Activated naive CD4-positive, alpha-beta T cell treated with anti-CD3 and anti-CD28 coated beads, Interleukin-2, amount 50 U/mL, for 24 hours (primary cell): ENCODE measurements around the gene KRTAP29-1.
"Not testable (repeated sequence)": the region's sequence is repeated elsewhere in the genome, so short reads cannot be mapped to it uniquely, and the experiment has no call there.

ENCODE experiments used
- H3K27ac Mint-ChIP-seq: one replicate; pipeline ENCODE4 v1.8.0; 2021; ENCODE audit warnings: mild to moderate bottlenecking, mixed read lengths
- H3K27me3 Mint-ChIP-seq: one replicate; pipeline ENCODE4 v1.8.0; 2021; ENCODE audit warnings: mixed read lengths
- H3K36me3 Mint-ChIP-seq: one replicate; pipeline ENCODE4 v1.8.0; 2021; ENCODE audit warnings: mixed read lengths
- H3K4me1 Mint-ChIP-seq: one replicate; pipeline ENCODE4 v1.8.0; 2021; ENCODE audit warnings: mixed read lengths
- H3K4me3 Mint-ChIP-seq: one replicate; pipeline ENCODE4 v1.8.0; 2021; ENCODE audit warnings: mild to moderate bottlenecking, mixed read lengths
- H3K9me3 Mint-ChIP-seq: one replicate; pipeline ENCODE4 v1.8.0; 2021; ENCODE audit warnings: mixed read lengths

Gene KRTAP29-1, protein sequence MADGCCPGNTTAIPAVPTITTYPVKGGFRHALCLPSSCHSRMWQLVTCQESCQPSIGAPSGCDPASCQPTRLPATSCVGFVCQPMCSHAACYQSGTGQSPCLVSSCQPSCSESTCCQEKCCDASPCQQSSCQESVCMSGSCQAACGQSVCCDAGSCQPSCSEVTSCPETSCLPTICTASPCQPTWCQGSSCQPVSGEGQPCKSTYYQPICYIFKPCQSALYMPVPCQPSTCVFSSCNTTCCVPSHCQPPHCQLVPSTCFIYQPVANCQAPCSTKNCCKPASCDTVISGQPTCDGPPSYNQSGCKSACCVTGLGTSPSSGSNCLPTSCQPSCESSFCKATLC

DNA sequence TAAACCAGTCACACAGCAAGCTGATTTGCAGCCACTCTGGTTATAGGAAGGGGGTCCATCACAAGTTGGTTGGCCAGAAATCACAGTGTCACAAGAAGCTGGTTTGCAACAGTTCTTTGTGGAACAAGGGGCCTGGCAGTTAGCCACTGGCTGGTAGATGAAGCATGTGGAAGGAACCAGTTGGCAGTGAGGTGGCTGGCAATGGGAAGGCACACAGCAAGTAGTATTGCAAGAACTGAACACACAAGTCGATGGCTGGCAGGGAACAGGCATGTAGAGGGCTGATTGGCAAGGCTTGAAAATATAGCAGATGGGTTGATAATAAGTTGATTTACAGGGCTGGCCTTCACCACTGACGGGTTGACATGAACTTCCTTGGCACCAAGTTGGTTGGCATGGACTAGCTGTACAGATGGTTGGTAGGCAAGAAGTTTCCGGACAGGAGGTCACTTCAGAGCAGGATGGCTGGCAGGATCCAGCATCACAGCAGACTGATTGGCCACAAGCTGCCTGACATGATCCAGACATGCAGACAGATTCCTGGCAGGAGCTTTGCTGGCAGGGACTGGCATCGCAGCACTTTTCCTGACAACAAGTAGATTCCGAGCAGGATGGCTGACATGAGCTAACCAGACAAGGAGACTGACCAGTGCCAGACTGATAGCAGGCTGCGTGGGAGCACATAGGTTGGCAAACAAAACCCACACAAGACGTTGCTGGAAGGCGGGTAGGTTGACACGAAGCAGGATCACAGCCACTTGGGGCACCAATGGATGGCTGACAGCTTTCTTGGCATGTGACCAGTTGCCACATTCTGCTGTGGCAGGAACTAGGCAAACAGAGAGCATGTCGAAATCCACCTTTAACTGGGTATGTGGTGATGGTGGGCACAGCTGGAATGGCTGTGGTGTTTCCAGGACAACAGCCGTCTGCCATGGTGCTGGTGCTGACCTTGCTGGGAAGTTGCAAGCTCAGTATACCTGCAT, at the start of gene KRTAP29-1:
KRTAP29-1 (minus strand) TSS at position 936 of the 986 bp plus-strand sequence; CDS start at position 936, 0 bp downstream.
- Mint-ChIP-seq H3K9me3 (no peaks in the 10 kb centered on the region), H3K4me1 (peaks cover 29% of the 10 kb centered on the region), H3K36me3 (peaks cover 2% of the 10 kb centered on the region), H3K4me3 (no peak within 1 kb of the TSS), H3K27me3 (no peaks in the 10 kb centered on the region), H3K27ac (no peak within 1 kb of the TSS)

DNA sequence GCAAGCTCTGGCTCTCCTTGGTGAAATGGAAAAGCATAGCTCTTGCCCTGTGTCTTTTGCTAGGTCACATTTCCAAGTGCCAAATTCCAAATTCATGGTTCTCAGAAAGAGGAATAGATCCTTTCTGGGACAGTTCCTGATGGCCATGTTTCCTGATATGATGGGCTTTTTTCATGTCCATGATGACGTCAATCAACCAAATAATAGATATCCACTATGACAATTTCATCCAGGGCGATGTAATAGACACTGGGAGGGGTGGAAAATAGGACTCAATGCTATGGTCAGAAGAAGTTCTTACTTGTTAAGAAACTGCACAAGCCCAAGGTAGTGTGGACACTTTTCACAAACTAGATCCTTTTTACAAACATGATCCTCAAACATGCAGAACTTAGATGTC, 48.5 kb upstream of the KRTAP29-1 start:
- H3K4me3 Mint-ChIP-seq = no peak overlapping the region
- no peaks in the 10 kb centered on the region for H3K9me3 Mint-ChIP-seq
- no peaks in the 10 kb centered on the region for H3K36me3 Mint-ChIP-seq
- no peaks in the 10 kb centered on the region for H3K27me3 Mint-ChIP-seq
- H3K27ac Mint-ChIP-seq = no peak overlapping the region
- H3K4me1 Mint-ChIP-seq = peaks cover 12% of the 10 kb centered on the region

- H3K4me1 Mint-ChIP-seq = peaks cover 12% of the 10 kb centered on the region
- H3K36me3 Mint-ChIP-seq = not testable (repeated sequence)
Measured at GRCh38 chr17:41350381-41350878, 47.8 kb upstream of the KRTAP29-1 start, which contains the start of gene KRT33A. Gene KRT33A (minus strand): TSS chr17:41350828. CDS start chr17:41350767, 61 bp downstream.

GRCh38 chr17:41347869-41348760, 45.5 kb upstream of the KRTAP29-1 start:
- Mint-ChIP-seq H3K4me1 (peaks cover 17% of the 10 kb centered on the region), H3K9me3 (peaks cover 4% of the 10 kb centered on the region), H3K27ac (no peak overlapping the region), H3K36me3 (peaks cover 3% of the 10 kb centered on the region), H3K27me3 (no peaks in the 10 kb centered on the region), H3K4me3 (no peak overlapping the region)

More at GRCh38 chr17:41350381-41350878, 47.8 kb upstream of the KRTAP29-1 start, which contains the start of gene KRT33A:
- H3K27me3 Mint-ChIP-seq, H3K4me3 Mint-ChIP-seq, H3K27ac Mint-ChIP-seq, H3K9me3 Mint-ChIP-seq: not testable (repeated sequence)

- not testable (repeated sequence) for H3K27ac Mint-ChIP-seq, H3K4me3 Mint-ChIP-seq, H3K9me3 Mint-ChIP-seq, H3K36me3 Mint-ChIP-seq, H3K27me3 Mint-ChIP-seq
- H3K4me1 Mint-ChIP-seq = peaks cover 24% of the 10 kb centered on the region
Measured at GRCh38 chr17:41346421-41346820, 43.8 kb upstream of the KRTAP29-1 start.

- Mint-ChIP-seq H3K4me3 (no peak overlapping the region), H3K36me3 (peaks cover 8% of the 10 kb centered on the region), H3K27ac (no peak overlapping the region), H3K4me1 (peaks cover 26% of the 10 kb centered on the region), H3K9me3 (peaks cover 6% of the 10 kb centered on the region), H3K27me3 (no peaks in the 10 kb centered on the region)
Measured at GRCh38 chr17:41345992-41346391, 43.3 kb upstream of the KRTAP29-1 start.

- H3K27ac Mint-ChIP-seq = no peak overlapping the region
- no peaks in the 10 kb centered on the region for H3K27me3 Mint-ChIP-seq
- peak overlapping the region; percentile 8 for H3K4me3 Mint-ChIP-seq
- H3K9me3 Mint-ChIP-seq = peaks cover 6% of the 10 kb centered on the region
- peaks cover 55% of the 10 kb centered on the region for H3K4me1 Mint-ChIP-seq
- peaks cover 8% of the 10 kb centered on the region for H3K36me3 Mint-ChIP-seq
Measured at GRCh38 chr17:41343029-41343428, 40.4 kb upstream of the KRTAP29-1 start.

DNA sequence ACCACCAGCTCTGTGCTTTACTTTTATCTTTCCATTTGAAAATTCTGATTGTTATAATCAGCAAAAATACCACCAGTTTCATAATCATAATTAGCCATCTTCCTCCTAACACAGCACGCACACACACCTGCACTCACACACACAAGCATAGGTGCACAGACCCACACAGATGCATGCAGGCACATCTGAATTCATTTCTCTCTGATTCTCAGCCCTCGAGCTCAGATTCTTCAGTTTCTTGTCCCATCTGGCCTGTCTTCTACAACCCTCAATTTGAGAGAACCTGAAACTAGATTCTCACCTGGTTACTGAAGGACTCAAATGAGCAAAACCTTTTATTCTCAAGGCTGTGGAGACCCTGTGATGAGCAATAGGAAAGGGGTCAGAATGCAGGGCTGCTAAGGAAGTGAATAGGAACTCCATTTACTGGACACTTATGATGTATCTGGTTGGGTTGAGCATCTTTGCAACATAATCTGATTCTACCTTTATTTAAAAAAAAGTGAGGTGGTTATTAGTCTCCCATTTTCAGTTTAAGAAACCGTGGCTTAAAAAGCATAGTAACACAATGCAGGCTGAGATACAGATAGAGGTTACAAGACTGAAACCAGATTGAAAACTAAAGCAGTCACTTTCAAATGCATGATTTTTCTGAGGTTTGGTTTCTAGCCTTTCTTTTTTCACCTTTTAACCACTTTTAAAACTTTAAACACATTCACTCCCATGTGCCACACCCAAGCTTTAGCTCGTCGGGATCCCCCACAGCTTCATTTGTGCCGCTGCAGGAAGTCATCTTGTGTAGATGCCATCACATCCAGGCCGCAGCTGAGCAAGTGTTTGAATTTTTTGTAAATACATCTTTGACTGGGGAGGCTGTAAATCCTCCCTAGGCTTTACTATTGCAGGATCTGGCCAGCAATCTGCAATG, 38.5 kb upstream of the KRTAP29-1 start:
- Mint-ChIP-seq H3K4me3 (peak overlapping the region; percentile 66), H3K27me3 (no peaks in the 10 kb centered on the region), H3K36me3 (peaks cover 8% of the 10 kb centered on the region), H3K4me1 (peaks cover 66% of the 10 kb centered on the region), H3K27ac (peak overlapping the region; percentile 69), H3K9me3 (peaks cover 6% of the 10 kb centered on the region)

DNA sequence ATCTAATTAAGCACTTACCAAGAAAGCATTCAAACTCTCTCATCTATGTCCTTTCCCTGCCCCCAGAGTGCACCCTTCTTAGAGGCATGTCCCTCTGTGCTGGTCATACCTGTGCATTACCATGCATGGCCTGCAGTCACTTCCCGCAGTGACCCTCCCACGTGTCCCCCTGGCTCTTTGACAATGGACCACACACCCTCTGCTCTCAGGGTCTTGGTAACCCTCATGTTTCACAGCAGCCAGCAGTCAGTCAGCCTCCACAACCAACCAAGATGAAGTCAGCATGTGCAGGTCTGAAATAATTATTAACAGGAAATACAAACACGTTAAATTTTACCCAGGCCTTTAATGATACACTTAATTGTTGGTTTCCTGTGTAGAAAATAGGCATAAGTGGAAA, 37.8 kb upstream of the KRTAP29-1 start:
- Mint-ChIP-seq H3K27me3 (no peaks in the 10 kb centered on the region), H3K9me3 (peaks cover 6% of the 10 kb centered on the region), H3K4me3 (peak overlapping the region; percentile 66), H3K4me1 (peaks cover 73% of the 10 kb centered on the region), H3K36me3 (peaks cover 8% of the 10 kb centered on the region), H3K27ac (peak overlapping the region; percentile 7)

- Mint-ChIP-seq H3K27ac (peak overlapping the region; percentile 48), H3K4me3 (peak overlapping the region; percentile 66), H3K9me3 (peaks cover 6% of the 10 kb centered on the region), H3K4me1 (peaks cover 81% of the 10 kb centered on the region), H3K27me3 (no peaks in the 10 kb centered on the region), H3K36me3 (peaks cover 8% of the 10 kb centered on the region)
Measured at GRCh38 chr17:41339571-41340172, 37.0 kb upstream of the KRTAP29-1 start.

DNA sequence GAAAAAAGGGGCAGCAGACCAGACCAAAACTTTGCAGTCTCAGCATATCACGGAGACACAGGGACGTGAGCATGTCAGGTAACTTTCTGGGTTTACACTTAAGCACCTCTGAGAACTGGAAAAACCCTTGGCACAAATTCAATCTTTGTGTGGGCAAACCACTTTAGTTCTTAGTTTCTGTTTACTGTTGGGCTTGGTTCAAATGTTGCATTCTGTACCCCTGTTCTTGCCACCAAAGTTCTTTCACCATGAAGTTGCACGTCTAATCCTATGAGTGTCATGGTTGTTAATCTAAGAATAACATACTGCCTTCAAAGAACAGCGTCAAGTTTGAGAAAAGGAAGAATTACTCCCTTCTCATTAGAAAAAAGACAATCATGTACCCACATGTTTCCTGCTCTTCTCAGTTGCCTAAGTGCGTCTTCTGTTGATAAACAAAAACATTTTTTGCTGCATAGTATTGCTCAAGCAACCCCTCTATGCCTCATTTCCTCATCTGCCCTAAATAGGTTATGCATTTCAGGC, 36.4 kb upstream of the KRTAP29-1 start:
- Mint-ChIP-seq H3K9me3 (peaks cover 6% of the 10 kb centered on the region), H3K27ac (peak overlapping the region; percentile 20), H3K4me3 (peak overlapping the region; percentile 53), H3K36me3 (peaks cover 8% of the 10 kb centered on the region), H3K27me3 (no peaks in the 10 kb centered on the region), H3K4me1 (peaks cover 87% of the 10 kb centered on the region)

DNA sequence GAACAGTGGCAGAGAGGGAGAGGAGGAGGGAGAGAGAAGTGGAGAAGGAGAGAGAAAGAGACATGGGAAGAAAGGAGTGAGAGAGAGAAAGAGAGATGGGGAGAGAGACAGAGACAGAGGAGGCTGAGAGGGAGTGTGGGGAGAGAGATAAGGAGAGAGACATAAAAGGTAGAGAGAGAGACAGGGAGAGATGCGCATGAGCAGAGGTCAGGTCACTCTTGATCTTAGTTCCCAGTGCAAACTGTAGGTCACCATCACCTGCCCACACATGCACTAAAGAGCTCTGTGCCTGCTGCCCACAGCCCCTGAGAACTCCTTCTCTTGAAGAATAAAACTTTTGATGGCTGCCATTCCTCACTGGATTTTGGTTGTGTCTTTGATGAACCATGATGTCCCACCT, 33.1 kb upstream of the KRTAP29-1 start:
- Mint-ChIP-seq H3K4me3 (no peak overlapping the region), H3K9me3 (no peaks in the 10 kb centered on the region), H3K27me3 (no peaks in the 10 kb centered on the region), H3K27ac (peak overlapping the region; percentile 59), H3K36me3 (no peaks in the 10 kb centered on the region), H3K4me1 (peaks cover 71% of the 10 kb centered on the region)
